SH-SY5Y (cell line): ENCODE results near the gene UTP4.

ENCODE experiments used
- GATA2 ChIP-seq: IDR thresholded peaks from 2 replicates; pipeline ENCODE4 v1.6.1; 2011; ENCODE audit warnings: mild to moderate bottlenecking, low read depth, low read length
- GATA3 ChIP-seq: IDR thresholded peaks from 2 replicates; pipeline ENCODE4 v1.6.1; 2011; ENCODE audit warnings: low read depth, mild to moderate bottlenecking, low read length, moderate library complexity

Gene UTP4

GRCh38 chr16:69193855-69194254 lies 61.4 kb downstream of the UTP4 start:
- TF ChIP-seq GATA3: no peak

- TF ChIP-seq GATA2: no peak
- no peak for TF ChIP-seq GATA3
Measured at GRCh38 chr16:69194488-69194887, 62.0 kb downstream of the UTP4 start.

GRCh38 chr16:69195369-69196029 lies 63.0 kb downstream of the UTP4 start:
- TF ChIP-seq GATA3 (no peak), GATA2 (no peak)

GRCh38 chr16:69197573-69197972 lies 65.1 kb downstream of the UTP4 start:
- TF ChIP-seq GATA3 (no peak), GATA2 (no peak)

- TF ChIP-seq GATA2: peak; percentile 28; the same call in 1 of the 2 replicates
- TF ChIP-seq GATA3: no peak
Measured at GRCh38 chr16:69199382-69199781, 66.9 kb downstream of the UTP4 start.

GRCh38 chr16:69201291-69201690 lies 68.8 kb downstream of the UTP4 start:
- TF ChIP-seq GATA2 (no peak), GATA3 (no peak)

- TF ChIP-seq GATA3: no peak
- no peak for TF ChIP-seq GATA2
Measured at GRCh38 chr16:69201787-69202186, 69.3 kb downstream of the UTP4 start.

- TF ChIP-seq GATA3 (no peak), GATA2 (no peak)
Measured at GRCh38 chr16:69204172-69204571, 71.7 kb downstream of the UTP4 start.

- TF ChIP-seq GATA3: no peak
- no peak for TF ChIP-seq GATA2
Measured at GRCh38 chr16:69209735-69210134, 77.3 kb downstream of the UTP4 start.

GRCh38 chr16:69217433-69217832 lies 85.0 kb downstream of the UTP4 start:
- TF ChIP-seq GATA3 (no peak), GATA2 (peak; percentile 5; the same call in 1 of the 2 replicates)
